K562 (cell line): ENCODE results near the gene MVP. TPM values are rescaled to one million over a fixed set of nuclear protein-coding genes. Genes with fewer than 3 reads are reported as not detected.

Experiments
- ATF4 ChIP-seq: fragments of 450-650 bp; formaldehyde crosslinking; IDR thresholded peaks from 2 replicates; pipeline ENCODE4 v1.4.0; 2022; ENCODE audit warnings: mild to moderate bottlenecking, moderate library complexity
- DPF2 ChIP-seq: fragments of 450-650 bp; IDR thresholded peaks from 2 replicates; pipeline ENCODE4 v1.6.1; 2016
- ESRRB ChIP-seq: fragments of 250-450 bp; sonication (Bioruptor Pico); IDR thresholded peaks from 2 replicates; pipeline ENCODE4 v1.5.0; 2020; ENCODE audit warnings: mild to moderate bottlenecking, moderate library complexity, borderline replicate concordance
- HDAC1 ChIP-seq, 2 experiments: fragments of 450-650 bp; IDR thresholded peaks; 2 replicates each; pipeline ENCODE4 v1.6.1; 2016 to 2017; ENCODE audit warnings: inconsistent platforms in 1 of 2, mild to moderate bottlenecking in 1 of 2, moderate library complexity in 1 of 2
- HSF4 ChIP-seq: fragments of 250-450 bp; sonication (Bioruptor Pico); IDR thresholded peaks from 2 replicates; pipeline ENCODE4 v2.1.2; 2022; ENCODE audit warnings: mild to moderate bottlenecking, moderate library complexity, borderline replicate concordance
- KDM2B ChIP-seq: fragments of 250-450 bp; sonication (Bioruptor Pico); IDR thresholded peaks from 2 replicates; pipeline ENCODE4 v1.8.0; 2021; ENCODE audit warnings: mild to moderate bottlenecking, moderate library complexity
- KDM5B ChIP-seq: fragments of 200-600 bp; sonication (generic); IDR thresholded peaks from 2 replicates; pipeline ENCODE4 v1.6.1; 2012; ENCODE audit warnings: low read depth, mild to moderate bottlenecking, moderate library complexity, low read length, control low read depth, inconsistent platforms; ENCODE audit not compliant: insufficient replicate concordance
- MEF2D ChIP-seq: conservative IDR thresholded peaks from 2 replicates; pipeline ENCODE4 v1.6.1; 2016; ENCODE audit warnings: low read depth, missing genetic modification characterization, missing compliant biosample characterization
- MTF1 ChIP-seq: fragments of 250-450 bp; sonication (Bioruptor Pico); IDR thresholded peaks from 2 replicates; pipeline ENCODE4 v1.9.0; 2021; ENCODE audit warnings: moderate library complexity, mild to moderate bottlenecking, inconsistent platforms, borderline replicate concordance
- NR4A1 ChIP-seq, 2 experiments: fragments of 250-450 bp in 1 of 2; fragments of 450-650 bp in 1 of 2; sonication (Bioruptor Pico) in 1 of 2; IDR thresholded peaks; 2 replicates each; pipeline versions ENCODE4 v1.4.0 to v1.6.1; 2016 to 2020; ENCODE audit warnings: mild to moderate bottlenecking in 2 of 2, missing compliant biosample characterization in 1 of 2, missing genetic modification characterization in 1 of 2, moderate library complexity in 1 of 2
- SLC30A9 ChIP-seq: fragments of 250-450 bp; sonication (Bioruptor Pico); IDR thresholded peaks from 2 replicates; pipeline ENCODE4 v1.8.0; 2022; ENCODE audit warnings: mild to moderate bottlenecking, moderate library complexity
- TBP ChIP-seq: optimal IDR thresholded peaks from 2 replicates; pipeline ENCODE3; 2011; ENCODE audit warnings: low read depth, low read length, improper control_type of control experiment
- TFAM ChIP-seq: fragments of 250-450 bp; sonication (Bioruptor Pico); conservative IDR thresholded peaks from 2 replicates; pipeline ENCODE4 v1.5.0; 2021; ENCODE audit warnings: mild to moderate bottlenecking, moderate library complexity
- TRIM28 ChIP-seq: fragments of 450-650 bp; IDR thresholded peaks from 2 replicates; pipeline ENCODE4 v1.6.1; 2017
- UBTF ChIP-seq, 2 experiments: IDR thresholded peaks; 2 replicates each; pipeline ENCODE4 v1.6.1; 2012; ENCODE audit warnings: improper control_type of control experiment in 2 of 2, low read depth in 2 of 2, low read length in 2 of 2, borderline replicate concordance in 1 of 2
- ZNF143 ChIP-seq: sonication (generic); formaldehyde crosslinking; IDR thresholded peaks from 2 replicates; pipeline ENCODE4 v1.9.0; 2022; ENCODE audit warnings: mild to moderate bottlenecking, missing genetic modification reagents
- ZNF146 ChIP-seq: IDR thresholded peaks from one replicate; pipeline ENCODE4 v1.6.1; 2018; ENCODE audit warnings: missing compliant biosample characterization; ENCODE audit not compliant: unreplicated experiment
- ZNF212 ChIP-seq: fragments of 450-650 bp; formaldehyde crosslinking; IDR thresholded peaks from 2 replicates; pipeline ENCODE4 v1.4.0; 2020; ENCODE audit warnings: mild to moderate bottlenecking
- ZNF449 ChIP-seq: fragments of 250-450 bp; sonication (Bioruptor Pico); IDR thresholded peaks from 2 replicates; pipeline ENCODE4 v1.8.0; 2022; ENCODE audit warnings: moderate library complexity, mild to moderate bottlenecking, inconsistent platforms
- ZNF766 ChIP-seq: fragments of 200-800 bp; sonication (Bioruptor generic); conservative IDR thresholded peaks from 2 replicates; pipeline ENCODE4 v1.6.1; 2016; ENCODE audit warnings: missing genetic modification characterization, missing compliant biosample characterization
- ZNF830 ChIP-seq: fragments of 250-450 bp; sonication (Bioruptor Pico); IDR thresholded peaks from 2 replicates; pipeline ENCODE4 v1.5.0; 2021; ENCODE audit warnings: mild to moderate bottlenecking
- ZSCAN32 ChIP-seq: fragments of 450-650 bp; formaldehyde crosslinking; IDR thresholded peaks from 2 replicates; pipeline ENCODE4 v1.4.0; 2020; ENCODE audit warnings: mild to moderate bottlenecking, moderate library complexity
- polyA plus RNA-seq, 8 experiments: library from polyadenylated mRNA; depleted of rRNA in 4 of 8; stranded (reverse) in 5 of 8; unstranded in 3 of 8; fragments of >200 nt; fragmentation: Nextera tagmentation in 2 of 8; fragmentation: Illumina TruSeq in 1 of 8; extraction: Ambion mirVana in 2 of 8; extraction: Trizol in 1 of 8; gene quantifications; 2 replicates each; pipeline versions ENCODE4 v1.2.1 to v1.2.3, GENCODE V29; 2011 to 2014; ENCODE audit warnings: inconsistent platforms in 1 of 8, missing spikeins in 1 of 8
- total RNA-seq, 7 experiments: library from RNA; depleted of rRNA in 6 of 7; stranded (reverse); fragments of >200 nt in 6 of 7; fragmentation: Illumina TruSeq in 2 of 7; extraction: Trizol in 2 of 7; gene quantifications; 2 replicates each; pipeline versions ENCODE4 v1.2.1 to v1.2.3, GENCODE V29; 2011 to 2021; ENCODE audit warnings: low replicate concordance in 1 of 7

MVP gene
- total and polyA plus RNA-seq, 9 of the 15 experiments (the other 6 are each of a cell fraction or from before 2014, with no cell fraction given), result 0.39 to 1.9 (median 0.76) TPM; not detected in 2

GRCh38 chr16:29815793-29816693, 4.2 kb upstream of the MVP start, which contains the start of gene PAGR1 (continued):
- TF ChIP-seq MEF2D, result no peak
- peak; percentile 60; the same call in 1 of the 2 replicates for TF ChIP-seq ZSCAN32
- TF ChIP-seq ZNF830 (CRISPR knock-in tag), result no peak
- peak; percentile 69 for TF ChIP-seq KDM5B
- no peak for TF ChIP-seq UBTF (IDR thresholded peaks at IDR 0.05; ENCODE audit: borderline replicate concordance in 1 of 2, low read depth in 2 of 2, low read length in 2 of 2)
- TF ChIP-seq KDM2B (CRISPR knock-in tag), result no peak
- peak; percentile 85 for TF ChIP-seq TBP
- no peak for TF ChIP-seq SLC30A9 (CRISPR knock-in tag)
- TF ChIP-seq ZNF449 (CRISPR knock-in tag), result no peak
- no peak; a peak in 1 of 4 replicates for TF ChIP-seq HDAC1 (IDR thresholded peaks at IDR 0.05)
- TF ChIP-seq ZNF146 (CRISPR knock-in tag), result no peak
- no peak for TF ChIP-seq HSF4 (CRISPR knock-in tag)
- no peak for TF ChIP-seq ESRRB (CRISPR knock-in tag)
- TF ChIP-seq DPF2, result 0 out of 2 replicates have a peak, but pooled peaks have one; percentile 14
- TF ChIP-seq ZNF143, result no peak
- no peak for TF ChIP-seq MTF1 (CRISPR knock-in tag)
- no peak for TF ChIP-seq TRIM28
- peak; percentile 89; the same call in 1 of the 2 replicates for TF ChIP-seq NR4A1 (CRISPR knock-in tag; IDR thresholded peaks at IDR 0.05)
- TF ChIP-seq NR4A1 (tag; IDR thresholded peaks at IDR 0.05), result no peak; the same call in 1 of the 2 replicates
- TF ChIP-seq TFAM (CRISPR knock-in tag), result no peak
- peak; percentile 70; the same call in 1 of the 2 replicates for TF ChIP-seq ATF4
- no peak for TF ChIP-seq ZNF212 (CRISPR knock-in tag)
- 0 out of 2 replicates have a peak, but pooled peaks have one; percentile 24 for TF ChIP-seq ZNF766 (CRISPR knock-in tag)
